ENCODE results near the gene TNFRSF14. TPM values are rescaled to one million over a fixed set of nuclear protein-coding genes. Genes with fewer than 3 reads are reported as not detected.
A peak's percentile ranks its signal among the peaks of the same experiment; 100 is the strongest.

Gene TNFRSF14
- total and polyA plus RNA-seq, 2 of the 13 experiments (the other 11 are each of a cell fraction or from before 2014, with no cell fraction given): 11.9 to 49.9 TPM

DNA sequence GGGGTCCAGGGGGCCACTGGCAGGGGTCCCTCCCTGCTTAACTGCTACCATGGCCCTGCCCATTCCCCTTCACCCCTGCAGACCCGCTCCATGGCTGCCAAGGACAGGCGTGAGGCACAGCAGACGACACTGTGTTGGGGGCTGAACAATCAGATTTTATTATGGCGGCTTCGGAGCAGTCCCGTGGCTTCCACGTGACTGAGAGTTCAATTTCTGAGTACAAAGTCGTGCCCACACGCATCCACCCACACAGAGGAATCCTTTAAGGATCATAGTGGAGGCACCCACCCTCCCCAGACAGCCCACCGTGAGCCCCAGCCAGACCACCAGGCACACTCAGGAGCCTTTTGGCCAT lies 27.6 kb upstream of the TNFRSF14 start:
- Histone ChIP-seq H3K4me2 (ENCODE audit: low read depth, low read length) (peak overlapping the region; percentile 87), H3K79me2 (ENCODE audit: insufficient read depth, low read length) (peaks cover 24% of the 10 kb centered on the region), H2AFZ (ENCODE audit: low read length) (no peak overlapping the region), H3K27me3 (ENCODE audit: control insufficient read depth in 1 of 2, insufficient read depth in 2 of 2, low read length in 2 of 2) (peaks cover 14 to 61% of the 10 kb centered on the region in 2 experiments), H3K27ac (ENCODE audit: extremely low read length, insufficient read depth, low read length) (no peak overlapping the region), H3K36me3 (replicated peaks in 1 of 2; ENCODE audit: control insufficient read depth in 1 of 2, insufficient read depth in 2 of 2, low read length in 2 of 2) (0 out of 5 replicates have a peak, but pooled peaks cover 0 to 1% of the 10 kb centered on the region in 2 experiments), H3K4me1 (ENCODE audit: insufficient read depth, low read length) (peaks cover 49% of the 10 kb centered on the region), H4K20me1 (ENCODE audit: insufficient read depth, low read length) (peaks cover 23% of the 10 kb centered on the region), H3K9ac (ENCODE audit: insufficient read depth, low read depth, low read length) (no peak overlapping the region), H3K9me3 (ENCODE audit: low read length) (no peaks in the 10 kb centered on the region), H3K4me3 (replicated peaks in 1 of 3; ENCODE audit: insufficient read depth in 1 of 3, low read depth in 2 of 3, low read length in 3 of 3) (peak overlapping the region; percentile 4 to 65 (median 37); a peak in 4 of 6 replicates)
- WGBS (ENCODE audit: low lambda C conversion rate): 0% methylated on average over 6 of the region's 10 CpGs
- no peak for ATAC-seq
- FAIRE-seq: no peak
- TF ChIP-seq JUNB (CRISPR knock-in tag; IDR thresholded peaks at IDR 0.05; ENCODE audit: borderline replicate concordance) (no peak), DMAP1 (CRISPR knock-in tag; IDR thresholded peaks at IDR 0.05) (peak; percentile 39; the same call in 1 of the 2 replicates), ZSCAN25 (CRISPR knock-in tag; IDR thresholded peaks at IDR 0.05) (peak; percentile 69)
- TF ChIP-seq, protein P1, sequence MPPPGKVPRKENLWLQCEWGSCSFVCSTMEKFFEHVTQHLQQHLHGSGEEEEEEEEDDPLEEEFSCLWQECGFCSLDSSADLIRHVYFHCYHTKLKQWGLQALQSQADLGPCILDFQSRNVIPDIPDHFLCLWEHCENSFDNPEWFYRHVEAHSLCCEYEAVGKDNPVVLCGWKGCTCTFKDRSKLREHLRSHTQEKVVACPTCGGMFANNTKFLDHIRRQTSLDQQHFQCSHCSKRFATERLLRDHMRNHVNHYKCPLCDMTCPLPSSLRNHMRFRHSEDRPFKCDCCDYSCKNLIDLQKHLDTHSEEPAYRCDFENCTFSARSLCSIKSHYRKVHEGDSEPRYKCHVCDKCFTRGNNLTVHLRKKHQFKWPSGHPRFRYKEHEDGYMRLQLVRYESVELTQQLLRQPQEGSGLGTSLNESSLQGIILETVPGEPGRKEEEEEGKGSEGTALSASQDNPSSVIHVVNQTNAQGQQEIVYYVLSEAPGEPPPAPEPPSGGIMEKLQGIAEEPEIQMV (CRISPR knock-in tag; IDR thresholded peaks at IDR 0.05; ENCODE audit: low read depth): no peak
- no peak for DNase-seq (ENCODE audit: low spot score)
- intact Hi-C loops (cut with micrococcal nuclease; ENCODE audit: unreplicated experiment) (no loop called here), in situ Hi-C loops (cut with HindIII; ENCODE audit: extremely low pct_ligation_motif_present, low pct_unique_long_range_greater_than_20kb) (no loop called here)
- POLR2A ChIA-PET: interaction anchor here (1.2 to 3.9 kb wide), 3 partner anchors 17 to 116 kb away, joined by 3 to 38 read pairs (median 4); no protein-coding TSS in a partner anchor
- CTCF ChIA-PET (ENCODE audit: low intra/inter-chr PET ratio, low total read pairs): interaction anchor here (1.9 kb wide), 1 partner anchor 20 kb away, joined by 9 read pairs; no protein-coding TSS in a partner anchor
- no TSS peak for BruUV-seq (replicated peaks)

- no peak overlapping the region for H3K27ac ChIP-seq (ENCODE audit: extremely low read length, insufficient read depth, low read length)
- no peak for TF ChIP-seq MAZ (IDR thresholded peaks at IDR 0.05; ENCODE audit: borderline replicate concordance, low read depth, low read length)
- TF ChIP-seq MAZ (CRISPR knock-in tag; IDR thresholded peaks at IDR 0.05; ENCODE audit: low read depth): peak; percentile 48
- TF ChIP-seq ZFAT (CRISPR knock-in tag; conservative IDR thresholded peaks at IDR 0.05): no peak
- TF ChIP-seq ZHX2 (IDR thresholded peaks at IDR 0.05; ENCODE audit: low read depth): no peak
- TF ChIP-seq ZHX2 (CRISPR knock-in tag; IDR thresholded peaks at IDR 0.05; ENCODE audit: borderline replicate concordance): no peak
Measured at GRCh38 chr1:2528966-2529783, 27.0 kb upstream of the TNFRSF14 start.

More at GRCh38 chr1:2528966-2529783, 27.0 kb upstream of the TNFRSF14 start:
- 4% methylated on average over 18 of the region's 84 CpGs for WGBS (ENCODE audit: low lambda C conversion rate)
- ATAC-seq (peak; percentile 38), FAIRE-seq (no peak), DNase-seq (ENCODE audit: low spot score) (no peak)
- in situ Hi-C loops (cut with HindIII; ENCODE audit: extremely low pct_ligation_motif_present, low pct_unique_long_range_greater_than_20kb): no loop called here
- Histone ChIP-seq H3K4me2 (ENCODE audit: low read depth, low read length) (peak overlapping the region; percentile 87), H3K9ac (ENCODE audit: insufficient read depth, low read depth, low read length) (no peak overlapping the region), H4K20me1 (ENCODE audit: insufficient read depth, low read length) (peaks cover 18% of the 10 kb centered on the region), H3K4me1 (ENCODE audit: insufficient read depth, low read length) (peaks cover 43% of the 10 kb centered on the region), H3K36me3 (replicated peaks in 1 of 2; ENCODE audit: control insufficient read depth in 1 of 2, insufficient read depth in 2 of 2, low read length in 2 of 2) (no peaks in the 10 kb centered on the region), H3K9me3 (ENCODE audit: low read length) (no peaks in the 10 kb centered on the region), H2AFZ (ENCODE audit: low read length) (no peak overlapping the region), H3K79me2 (ENCODE audit: insufficient read depth, low read length) (peaks cover 18% of the 10 kb centered on the region), H3K4me3 (replicated peaks in 1 of 3; ENCODE audit: insufficient read depth in 1 of 3, low read depth in 2 of 3, low read length in 3 of 3) (peak overlapping the region; percentile 37 to 65 (median 46); a peak in 5 of 6 replicates), H3K27me3 (ENCODE audit: control insufficient read depth in 1 of 2, insufficient read depth in 2 of 2, low read length in 2 of 2) (peaks cover 17 to 66% of the 10 kb centered on the region in 2 experiments)
- ChIA-PET POLR2A (interaction anchor here (1.1 to 1.4 kb wide), 3 partner anchors 15 to 116 kb away, joined by 3 to 4 read pairs (median 3); no protein-coding TSS in a partner anchor), CTCF (ENCODE audit: low intra/inter-chr PET ratio, low total read pairs) (interaction anchor here (1.9 kb wide), 1 partner anchor 19 kb away, joined by 9 read pairs; no protein-coding TSS in a partner anchor)
- intact Hi-C loops (cut with micrococcal nuclease; ENCODE audit: unreplicated experiment): no loop called here
- no TSS peak for BruUV-seq (replicated peaks)

All from HepG2 (cell line).